MM.1S (cell line): ENCODE measurements around the gene CDH22.

Source experiments
- DNase-seq: peaks from one replicate; pipeline ENCODE4 v3.0.0-alpha.2; 2015
- H2AFZ ChIP-seq: fragments of 300-600 bp; sonication (generic); 2 replicates; pipeline ENCODE4 v1.6.0; 2016; ENCODE audit warnings: antibody characterized with exemption, low read length
- H3F3A ChIP-seq: fragments of 300-600 bp; sonication (generic); 2 replicates; pipeline ENCODE4 v1.6.1; 2016; ENCODE audit warnings: mild to moderate bottlenecking, antibody characterized with exemption, low read length, moderate library complexity, mixed read lengths; ENCODE audit not compliant: insufficient read depth
- H3K27ac ChIP-seq: fragments of 300-600 bp; sonication (generic); 2 replicates; pipeline ENCODE4 v1.5.1; 2016; ENCODE audit warnings: mild to moderate bottlenecking, low read length
- H3K27me3 ChIP-seq: fragments of 300-600 bp; sonication (generic); replicated peaks from 2 replicates; pipeline ENCODE4 v1.6.0; 2016; ENCODE audit warnings: low read length; ENCODE audit not compliant: insufficient read depth
- H3K36me3 ChIP-seq: fragments of 300-600 bp; sonication (generic); replicated peaks from 2 replicates; pipeline ENCODE4 v1.6.1; 2016; ENCODE audit warnings: mild to moderate bottlenecking, low read length, mixed read lengths; ENCODE audit not compliant: insufficient read depth
- H3K4me1 ChIP-seq: fragments of 300-600 bp; sonication (generic); 2 replicates; pipeline ENCODE4 v1.6.1; 2016; ENCODE audit warnings: low read length, mixed read lengths
- H3K4me2 ChIP-seq: fragments of 300-600 bp; sonication (generic); 2 replicates; pipeline ENCODE4 v1.6.0; 2016; ENCODE audit warnings: low read depth, low read length
- H3K4me3 ChIP-seq: fragments of 300-600 bp; sonication (generic); 2 replicates; pipeline ENCODE4 v1.5.1; 2016; ENCODE audit warnings: low read length, mixed read lengths
- H3K79me2 ChIP-seq: fragments of 300-600 bp; sonication (generic); 2 replicates; pipeline ENCODE4 v1.6.1; 2016; ENCODE audit warnings: mixed run types, low read length, mixed read lengths
- H3K9ac ChIP-seq: fragments of 300-600 bp; sonication (generic); 2 replicates; pipeline ENCODE4 v1.6.1; 2016; ENCODE audit warnings: low read length, mixed read lengths
- H3K9me2 ChIP-seq: fragments of 300-600 bp; sonication (generic); replicated peaks from 2 replicates; pipeline ENCODE4 v1.6.1; 2016; ENCODE audit warnings: mild to moderate bottlenecking, low read length, mixed read lengths; ENCODE audit not compliant: insufficient read depth
- H3K9me3 ChIP-seq: fragments of 300-600 bp; sonication (generic); replicated peaks from 2 replicates; pipeline ENCODE4 v1.6.1; 2016; ENCODE audit warnings: mild to moderate bottlenecking, low read length, mixed read lengths; ENCODE audit not compliant: insufficient read depth
- H4K20me1 ChIP-seq: fragments of 300-600 bp; sonication (generic); 2 replicates; pipeline ENCODE4 v1.6.1; 2016; ENCODE audit warnings: mild to moderate bottlenecking, low read length, moderate library complexity, mixed read lengths; ENCODE audit not compliant: insufficient read depth
- EZH2 ChIP-seq: fragments of 300-600 bp; sonication (generic); optimal IDR thresholded peaks from 2 replicates; pipeline ENCODE3; 2017; ENCODE audit warnings: low read depth, mild to moderate bottlenecking, antibody characterized with exemption, low read length, mixed read lengths
- EZH2phosphoT487 ChIP-seq: fragments of 300-600 bp; sonication (generic); IDR thresholded peaks from 2 replicates; pipeline ENCODE4 v1.6.1; 2018; ENCODE audit warnings: antibody characterized with exemption, low read length
- TF ChIP-seq, protein P1 (sequence below): fragments of 300-600 bp; sonication (generic); IDR thresholded peaks from 2 replicates; pipeline ENCODE4 v1.5.1; 2016; ENCODE audit warnings: antibody characterized with exemption, low read length, mixed read lengths

The CDH22 gene

DNA sequence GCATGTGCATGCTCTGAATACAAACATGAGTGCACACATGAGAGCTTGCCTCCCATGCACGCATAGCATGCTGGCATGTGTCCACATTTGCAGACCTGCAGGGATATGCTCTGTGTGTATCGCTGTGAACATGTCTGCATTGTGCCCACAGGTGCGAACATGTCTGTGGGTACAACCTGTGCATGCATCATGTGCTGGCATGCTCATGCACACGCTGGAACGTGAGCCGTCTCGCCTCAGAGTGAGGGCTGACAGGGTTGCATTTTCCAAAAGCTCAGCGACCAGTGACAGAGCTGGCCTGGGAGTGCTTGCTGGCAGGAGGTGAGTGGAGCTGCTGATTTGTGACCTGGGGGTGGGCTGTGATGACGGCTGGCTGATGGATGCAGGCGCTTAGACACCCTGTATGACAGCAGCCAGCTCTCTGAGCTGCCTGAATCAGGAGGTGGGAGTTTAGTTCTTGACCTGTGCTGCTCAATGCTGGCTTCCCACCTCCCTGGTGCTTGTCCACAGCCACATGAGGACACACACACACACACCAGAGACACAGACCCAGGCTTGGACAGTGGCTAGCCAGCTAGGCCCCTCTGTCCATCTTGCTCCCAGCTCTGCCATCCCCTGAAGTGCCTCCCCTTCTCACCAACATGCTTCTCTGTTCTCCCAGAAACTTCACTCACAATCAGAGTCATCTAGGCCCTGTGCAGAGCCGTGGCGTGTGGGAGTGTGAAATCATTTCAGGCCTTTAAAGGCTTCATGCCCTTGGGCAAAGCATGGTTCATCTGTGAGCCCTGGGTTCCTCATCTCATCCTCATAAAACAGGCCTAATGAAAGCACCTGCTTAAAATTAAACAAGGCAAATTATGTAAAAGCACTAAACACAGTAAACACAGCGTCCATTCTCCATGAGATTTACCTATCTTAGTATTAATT is 138.8 kb downstream of the CDH22 start:
- no peaks in the 10 kb centered on the region for H3K9me2 ChIP-seq
- no peak overlapping the region for H3K4me3 ChIP-seq
- no peak overlapping the region for H2AFZ ChIP-seq
- no peak for DNase-seq
- H3K27me3 ChIP-seq: peaks cover 83% of the 10 kb centered on the region
- no peaks in the 10 kb centered on the region for H3F3A ChIP-seq
- no peak overlapping the region for H3K4me2 ChIP-seq
- no peaks in the 10 kb centered on the region for H3K9me3 ChIP-seq
- no peaks in the 10 kb centered on the region for H3K4me1 ChIP-seq
- TF ChIP-seq, protein P1, sequence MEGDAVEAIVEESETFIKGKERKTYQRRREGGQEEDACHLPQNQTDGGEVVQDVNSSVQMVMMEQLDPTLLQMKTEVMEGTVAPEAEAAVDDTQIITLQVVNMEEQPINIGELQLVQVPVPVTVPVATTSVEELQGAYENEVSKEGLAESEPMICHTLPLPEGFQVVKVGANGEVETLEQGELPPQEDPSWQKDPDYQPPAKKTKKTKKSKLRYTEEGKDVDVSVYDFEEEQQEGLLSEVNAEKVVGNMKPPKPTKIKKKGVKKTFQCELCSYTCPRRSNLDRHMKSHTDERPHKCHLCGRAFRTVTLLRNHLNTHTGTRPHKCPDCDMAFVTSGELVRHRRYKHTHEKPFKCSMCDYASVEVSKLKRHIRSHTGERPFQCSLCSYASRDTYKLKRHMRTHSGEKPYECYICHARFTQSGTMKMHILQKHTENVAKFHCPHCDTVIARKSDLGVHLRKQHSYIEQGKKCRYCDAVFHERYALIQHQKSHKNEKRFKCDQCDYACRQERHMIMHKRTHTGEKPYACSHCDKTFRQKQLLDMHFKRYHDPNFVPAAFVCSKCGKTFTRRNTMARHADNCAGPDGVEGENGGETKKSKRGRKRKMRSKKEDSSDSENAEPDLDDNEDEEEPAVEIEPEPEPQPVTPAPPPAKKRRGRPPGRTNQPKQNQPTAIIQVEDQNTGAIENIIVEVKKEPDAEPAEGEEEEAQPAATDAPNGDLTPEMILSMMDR: no peak
- no peak for TF ChIP-seq EZH2
- TF ChIP-seq EZH2phosphoT487: no peak
- no peaks in the 10 kb centered on the region for H4K20me1 ChIP-seq
- no peak overlapping the region for H3K27ac ChIP-seq
- H3K79me2 ChIP-seq: no peaks in the 10 kb centered on the region
- no peaks in the 10 kb centered on the region for H3K36me3 ChIP-seq
- no peak overlapping the region for H3K9ac ChIP-seq

DNA sequence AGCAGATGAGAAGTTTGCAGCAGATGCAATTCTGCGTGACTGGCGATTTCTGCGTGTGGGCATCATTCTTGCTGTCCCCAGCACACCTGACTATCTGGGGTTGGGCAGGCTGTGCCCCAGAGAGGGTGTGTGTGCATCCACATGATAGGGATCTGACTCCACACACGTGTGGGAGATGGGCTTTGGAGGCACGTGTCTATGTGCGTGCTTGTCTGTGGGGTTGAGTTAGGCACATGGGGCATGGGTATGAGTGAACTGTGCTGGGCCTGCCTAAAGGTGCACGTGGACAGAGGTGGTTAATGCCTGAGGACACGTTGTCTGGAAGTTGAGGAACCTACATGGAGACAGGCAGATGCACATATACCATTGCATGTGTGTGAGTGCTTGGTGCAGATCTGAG is 139.9 kb downstream of the CDH22 start:
- H3K9me3 ChIP-seq: no peaks in the 10 kb centered on the region
- no peak overlapping the region for H3K4me3 ChIP-seq
- no peak overlapping the region for H3K9ac ChIP-seq
- H3K9me2 ChIP-seq: no peaks in the 10 kb centered on the region
- no peaks in the 10 kb centered on the region for H3F3A ChIP-seq
- H3K36me3 ChIP-seq: no peaks in the 10 kb centered on the region
- no peaks in the 10 kb centered on the region for H3K79me2 ChIP-seq
- H3K27me3 ChIP-seq: peaks cover 74% of the 10 kb centered on the region
- H3K4me2 ChIP-seq: no peak overlapping the region
- TF ChIP-seq, protein P1: no peak
- TF ChIP-seq EZH2 (no peak), EZH2phosphoT487 (no peak)
- H3K27ac ChIP-seq: no peak overlapping the region
- no peaks in the 10 kb centered on the region for H3K4me1 ChIP-seq
- no peak for DNase-seq
- H4K20me1 ChIP-seq: no peaks in the 10 kb centered on the region
- no peak overlapping the region for H2AFZ ChIP-seq

DNA sequence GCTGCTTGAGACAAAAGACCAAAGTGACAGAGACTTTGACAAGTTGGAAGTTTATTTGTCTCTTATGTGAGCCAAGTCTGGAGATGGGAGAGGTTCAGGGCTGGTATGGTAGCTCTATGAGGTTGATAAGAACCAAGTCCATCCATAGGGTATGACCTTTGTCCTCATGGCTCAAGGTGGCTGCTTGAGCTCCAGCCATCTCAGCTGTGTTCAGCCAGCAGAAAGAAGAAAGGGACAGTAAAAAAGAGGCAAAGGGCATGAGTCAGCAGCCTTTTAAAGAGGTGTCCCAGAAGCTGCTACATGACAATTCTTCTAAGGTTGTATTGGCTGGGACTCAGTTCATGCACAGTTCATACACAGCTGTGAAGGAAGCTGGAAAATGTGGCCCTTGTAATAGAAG is 141.2 kb downstream of the CDH22 start:
- peaks cover 68% of the 10 kb centered on the region for H3K27me3 ChIP-seq
- H3K4me1 ChIP-seq: no peaks in the 10 kb centered on the region
- no peaks in the 10 kb centered on the region for H3F3A ChIP-seq
- no peak overlapping the region for H3K9ac ChIP-seq
- DNase-seq: no peak
- no peak overlapping the region for H2AFZ ChIP-seq
- H3K27ac ChIP-seq: no peak overlapping the region
- H4K20me1 ChIP-seq: no peaks in the 10 kb centered on the region
- TF ChIP-seq EZH2 (no peak), EZH2phosphoT487 (no peak)
- TF ChIP-seq, protein P1: no peak
- no peaks in the 10 kb centered on the region for H3K79me2 ChIP-seq
- H3K4me3 ChIP-seq: no peak overlapping the region
- no peaks in the 10 kb centered on the region for H3K9me3 ChIP-seq
- H3K4me2 ChIP-seq: no peak overlapping the region
- no peaks in the 10 kb centered on the region for H3K9me2 ChIP-seq
- no peaks in the 10 kb centered on the region for H3K36me3 ChIP-seq
